ENCODE results near the gene SURF1.
"Not testable (repeated sequence)": the region's sequence is repeated elsewhere in the genome, so short reads cannot be mapped to it uniquely, and the experiment has no call there.

SURF1 gene

DNA sequence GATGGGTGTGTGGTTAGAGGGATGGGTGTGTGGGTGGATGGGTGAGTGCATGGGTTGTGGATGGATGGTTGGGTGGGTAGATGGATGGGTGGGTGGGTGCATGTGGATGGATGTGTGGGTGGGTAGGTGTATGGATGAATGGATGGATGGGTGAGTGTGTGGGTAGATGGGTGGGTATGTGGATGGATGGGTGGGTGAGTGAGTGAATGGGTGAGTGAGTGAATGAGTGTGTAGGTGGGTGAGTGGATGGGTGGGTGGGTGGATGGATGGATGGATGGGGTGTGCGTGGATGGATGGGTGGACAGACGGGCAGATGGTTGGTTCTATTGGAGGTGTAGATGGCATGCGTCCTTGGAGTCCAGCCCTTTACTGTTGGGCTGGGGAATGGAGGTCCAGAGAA lies 37.1 kb upstream of the SURF1 start:
- Histone ChIP-seq H3K36me3 (replicated peaks) (no peaks in the 10 kb centered on the region), H3K27ac (no peak overlapping the region), H3K27me3 (replicated peaks) (no peaks in the 10 kb centered on the region), H3K4me3 (ENCODE audit: low read depth, low read length) (no peak overlapping the region)
- DNase-seq, result no peak
- in situ Hi-C loops (cut with HindIII; ENCODE audit: low pct_ligation_motif_present, low sequenced_read_pairs), result no loop called here
- TF ChIP-seq, protein P1, sequence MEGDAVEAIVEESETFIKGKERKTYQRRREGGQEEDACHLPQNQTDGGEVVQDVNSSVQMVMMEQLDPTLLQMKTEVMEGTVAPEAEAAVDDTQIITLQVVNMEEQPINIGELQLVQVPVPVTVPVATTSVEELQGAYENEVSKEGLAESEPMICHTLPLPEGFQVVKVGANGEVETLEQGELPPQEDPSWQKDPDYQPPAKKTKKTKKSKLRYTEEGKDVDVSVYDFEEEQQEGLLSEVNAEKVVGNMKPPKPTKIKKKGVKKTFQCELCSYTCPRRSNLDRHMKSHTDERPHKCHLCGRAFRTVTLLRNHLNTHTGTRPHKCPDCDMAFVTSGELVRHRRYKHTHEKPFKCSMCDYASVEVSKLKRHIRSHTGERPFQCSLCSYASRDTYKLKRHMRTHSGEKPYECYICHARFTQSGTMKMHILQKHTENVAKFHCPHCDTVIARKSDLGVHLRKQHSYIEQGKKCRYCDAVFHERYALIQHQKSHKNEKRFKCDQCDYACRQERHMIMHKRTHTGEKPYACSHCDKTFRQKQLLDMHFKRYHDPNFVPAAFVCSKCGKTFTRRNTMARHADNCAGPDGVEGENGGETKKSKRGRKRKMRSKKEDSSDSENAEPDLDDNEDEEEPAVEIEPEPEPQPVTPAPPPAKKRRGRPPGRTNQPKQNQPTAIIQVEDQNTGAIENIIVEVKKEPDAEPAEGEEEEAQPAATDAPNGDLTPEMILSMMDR (IDR thresholded peaks at IDR 0.05; ENCODE audit: low read depth, low read length, missing control alignments), result no peak

DNA sequence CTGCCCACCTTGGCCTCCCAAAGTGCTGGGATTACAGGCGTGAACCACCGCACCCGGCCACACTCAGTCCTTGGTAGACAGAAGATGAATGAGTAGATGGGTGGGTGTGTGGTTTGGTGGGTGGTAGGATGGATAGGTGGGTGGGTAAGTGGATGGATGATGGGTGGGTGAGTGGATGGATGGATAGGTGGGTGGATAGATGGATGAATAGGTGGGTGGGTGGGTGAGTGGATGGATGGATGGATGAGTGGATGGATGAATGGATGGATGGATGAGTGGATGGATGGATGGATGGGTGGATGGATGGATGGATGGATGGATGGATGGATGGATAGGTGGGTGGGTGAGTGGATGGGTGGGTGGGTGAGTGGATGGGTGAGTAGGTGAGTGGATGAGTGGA lies 36.0 kb upstream of the SURF1 start:
- H3K27ac ChIP-seq; DNase-seq; H3K27me3 ChIP-seq (replicated peaks); in situ Hi-C loops (cut with HindIII; ENCODE audit: low pct_ligation_motif_present, low sequenced_read_pairs); H3K36me3 ChIP-seq (replicated peaks); H3K4me3 ChIP-seq (ENCODE audit: low read depth, low read length): not testable (repeated sequence)

DNA sequence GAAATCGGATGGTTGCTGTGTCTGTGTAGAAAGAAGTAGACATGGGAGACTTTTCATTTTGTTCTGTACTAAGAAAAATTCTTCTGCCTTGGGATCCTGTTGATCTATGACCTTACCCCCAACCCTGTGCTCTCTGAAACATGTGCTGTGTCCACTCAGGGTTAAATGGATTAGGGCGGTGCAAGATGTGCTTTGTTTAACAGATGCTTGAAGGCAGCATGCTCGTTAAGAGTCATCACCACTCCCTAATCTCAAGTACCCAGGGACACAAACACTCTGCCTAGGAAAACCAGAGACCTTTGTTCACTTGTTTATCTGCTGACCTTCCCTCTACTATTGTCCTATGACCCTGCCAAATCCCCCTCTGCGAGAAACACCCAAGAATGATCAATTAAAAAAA lies 35.2 kb upstream of the SURF1 start:
- in situ Hi-C loops (cut with HindIII; ENCODE audit: low pct_ligation_motif_present, low sequenced_read_pairs); H3K27ac ChIP-seq; H3K36me3 ChIP-seq (replicated peaks); DNase-seq; H3K27me3 ChIP-seq (replicated peaks); H3K4me3 ChIP-seq (ENCODE audit: low read depth, low read length): not testable (repeated sequence)

DNA sequence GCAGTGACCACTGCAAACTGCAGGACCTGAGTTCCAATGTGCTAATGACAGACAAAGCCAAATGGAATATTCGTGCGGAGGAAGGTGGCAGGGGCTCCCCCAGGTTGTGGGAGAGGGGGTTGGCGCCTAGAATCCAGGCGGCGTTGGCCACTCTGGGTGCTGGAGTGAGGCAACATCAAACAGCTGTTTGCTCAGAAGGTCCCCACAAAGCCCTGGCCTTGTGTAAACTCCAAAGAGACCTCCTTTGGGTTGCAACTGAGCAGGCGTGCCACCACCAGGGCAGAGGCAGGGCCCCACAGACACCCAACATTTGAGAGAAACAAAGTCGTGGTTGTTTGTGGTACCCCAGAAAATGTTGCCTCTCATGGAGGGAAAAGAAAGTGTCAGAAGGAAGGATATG lies 34.4 kb upstream of the SURF1 start:
- no peak for DNase-seq
- Histone ChIP-seq H3K36me3 (replicated peaks) (no peaks in the 10 kb centered on the region), H3K4me3 (ENCODE audit: low read depth, low read length) (no peak overlapping the region), H3K27me3 (replicated peaks) (no peaks in the 10 kb centered on the region), H3K27ac (no peak overlapping the region)
- in situ Hi-C loops (cut with HindIII; ENCODE audit: low pct_ligation_motif_present, low sequenced_read_pairs), result no loop called here
- TF ChIP-seq, protein P1 (IDR thresholded peaks at IDR 0.05; ENCODE audit: low read depth, low read length, missing control alignments), result no peak

DNA sequence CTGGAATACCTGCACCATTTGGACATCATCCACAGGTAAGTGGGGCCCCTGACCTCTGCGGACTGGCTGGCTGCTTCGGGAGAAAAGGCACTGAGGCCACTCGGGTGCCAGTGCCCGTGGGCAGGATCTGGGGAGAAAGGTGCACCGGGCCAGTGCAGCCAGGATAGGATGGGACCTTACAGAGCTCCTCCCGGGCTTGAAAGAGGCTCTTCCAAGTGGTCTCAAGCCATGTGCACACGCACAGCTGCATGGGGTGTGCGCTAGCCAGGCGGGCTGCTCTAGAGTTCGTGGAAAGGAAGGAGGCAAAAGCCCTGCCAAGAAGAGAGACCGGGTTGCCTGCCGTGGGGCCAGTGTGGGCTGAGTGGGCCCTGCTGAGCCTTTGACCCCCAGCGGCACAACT lies 33.3 kb upstream of the SURF1 start:
- no peak for DNase-seq
- Histone ChIP-seq H3K27me3 (replicated peaks) (no peaks in the 10 kb centered on the region), H3K27ac (no peak overlapping the region), H3K36me3 (replicated peaks) (no peaks in the 10 kb centered on the region), H3K4me3 (ENCODE audit: low read depth, low read length) (no peak overlapping the region)
- in situ Hi-C loops (cut with HindIII; ENCODE audit: low pct_ligation_motif_present, low sequenced_read_pairs), result no loop called here
- TF ChIP-seq, protein P1 (IDR thresholded peaks at IDR 0.05; ENCODE audit: low read depth, low read length, missing control alignments), result no peak

DNA sequence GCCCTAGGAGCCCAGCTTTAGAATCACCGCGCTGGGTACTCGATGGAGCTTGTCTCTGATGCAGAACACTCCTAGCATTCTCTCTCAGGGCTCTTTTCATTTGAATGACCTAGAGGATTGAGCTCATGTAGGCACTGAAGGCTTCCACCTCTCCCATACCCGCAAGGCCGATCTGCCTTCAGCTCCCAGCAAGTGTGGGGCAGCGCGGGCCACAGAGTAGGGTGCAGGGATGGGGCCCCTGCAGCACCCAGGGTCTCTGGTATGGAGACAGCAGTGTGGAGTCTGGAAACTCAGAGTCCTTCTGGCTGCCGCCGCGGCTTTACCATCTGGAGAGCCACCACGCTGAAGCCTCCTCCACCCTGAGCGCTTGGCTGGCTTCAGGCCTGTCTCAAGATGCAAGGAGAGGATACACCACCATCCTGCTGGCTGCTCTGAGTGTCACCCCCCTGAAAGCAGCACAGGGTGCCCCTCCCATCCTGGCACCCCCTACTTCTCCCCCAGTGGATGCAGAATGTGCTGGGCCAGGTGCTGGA lies 32.8 kb upstream of the SURF1 start:
- Histone ChIP-seq H3K27ac (no peak overlapping the region), H3K4me3 (ENCODE audit: low read depth, low read length) (no peak overlapping the region), H3K27me3 (replicated peaks) (no peaks in the 10 kb centered on the region), H3K36me3 (replicated peaks) (no peaks in the 10 kb centered on the region)
- in situ Hi-C loops (cut with HindIII; ENCODE audit: low pct_ligation_motif_present, low sequenced_read_pairs), result no loop called here
- TF ChIP-seq, protein P1 (IDR thresholded peaks at IDR 0.05; ENCODE audit: low read depth, low read length, missing control alignments), result no peak
- no peak for DNase-seq

DNA sequence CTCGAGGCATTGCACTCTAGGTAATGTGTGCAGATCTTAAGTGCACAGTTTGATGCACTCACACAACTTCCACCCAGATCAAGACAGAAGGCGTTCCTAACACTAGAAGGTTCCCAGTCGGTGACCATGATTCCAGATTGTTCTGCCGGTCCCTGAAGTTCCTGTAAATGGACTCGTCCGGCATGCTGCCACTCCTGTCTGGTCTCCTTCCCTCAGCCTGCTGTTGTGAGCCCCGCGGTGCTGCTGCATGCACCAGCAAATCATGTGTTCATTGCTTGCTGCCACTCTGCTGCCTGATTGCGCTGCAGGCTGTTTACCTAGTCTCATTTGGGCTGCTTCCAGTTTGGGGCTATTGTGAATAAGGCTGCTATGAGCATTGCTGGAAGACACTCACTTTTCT lies 31.4 kb upstream of the SURF1 start:
- no peak overlapping the region for H3K27ac ChIP-seq
- no peaks in the 10 kb centered on the region for H3K27me3 ChIP-seq (replicated peaks)
- no peak overlapping the region for H3K4me3 ChIP-seq (ENCODE audit: low read depth, low read length)
- in situ Hi-C loops (cut with HindIII; ENCODE audit: low pct_ligation_motif_present, low sequenced_read_pairs), result no loop called here
- H3K36me3 ChIP-seq (replicated peaks), result no peaks in the 10 kb centered on the region
- TF ChIP-seq, protein P1 (IDR thresholded peaks at IDR 0.05; ENCODE audit: low read depth, low read length, missing control alignments), result no peak
- DNase-seq, result no peak
